OCI-LY1 (cell line): Measurements from ENCODE around the gene BCL10.

ENCODE experiments used
- CTCF ChIP-seq: fragments of 200-600 bp; sonication (generic), shearing (Covaris generic); IDR thresholded peaks from 2 replicates; pipeline ENCODE4 v1.5.1; 2017; ENCODE audit warnings: mild to moderate bottlenecking, antibody characterized with exemption, low read length, moderate library complexity, mixed read lengths
- EZH2 ChIP-seq: fragments of 200-600 bp; sonication (generic), shearing (Covaris generic); IDR thresholded peaks from 2 replicates; pipeline ENCODE4 v1.8.0; 2017; ENCODE audit warnings: borderline replicate concordance, mixed run types, mild to moderate bottlenecking, antibody characterized with exemption, low read length, moderate library complexity, mixed read lengths

DNA sequence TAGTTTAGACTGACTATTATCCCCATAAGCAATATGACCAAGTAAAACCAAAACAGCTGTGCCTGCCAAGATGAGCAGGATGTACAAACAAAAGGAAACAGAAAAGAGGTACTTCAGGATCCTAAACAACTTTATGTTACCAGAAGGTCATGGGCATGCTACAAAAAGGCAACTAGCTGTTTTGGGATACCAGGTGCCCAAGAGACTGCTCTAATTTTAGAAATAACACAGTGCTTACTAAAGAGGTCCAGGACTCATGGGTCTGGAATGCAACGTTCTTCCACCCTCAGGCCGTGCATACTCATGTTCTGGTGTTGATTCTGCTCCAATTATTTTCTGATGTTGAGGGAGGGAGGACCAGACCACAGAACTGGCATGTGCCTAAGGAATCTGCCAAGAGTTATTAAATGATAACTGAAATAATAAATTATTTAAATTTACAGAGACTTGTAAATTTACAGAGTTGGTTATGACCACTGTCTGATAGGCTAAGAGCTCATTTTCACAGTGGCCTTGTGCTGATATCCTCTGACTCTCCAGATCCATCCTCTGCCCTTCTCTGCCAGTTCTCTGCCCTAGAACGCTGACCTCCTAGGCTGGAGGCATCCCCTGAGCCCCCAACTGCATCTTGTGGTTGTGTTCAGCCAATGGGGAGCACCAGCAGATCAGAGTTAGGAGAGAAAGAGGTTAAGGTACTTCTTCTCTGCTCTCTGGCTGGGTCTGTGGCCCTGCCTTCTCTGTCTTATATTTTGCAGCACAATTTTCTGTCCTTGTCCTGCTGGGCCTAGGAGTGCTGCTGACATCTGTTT lies 37.7 kb upstream of the BCL10 start:
- TF ChIP-seq CTCF (no peak), EZH2 (no peak)
